Measurements from ENCODE around the gene HDLBP. TPM values are rescaled to one million over a fixed set of nuclear protein-coding genes. Genes with fewer than 3 reads are reported as not detected.
A peak's percentile ranks its signal among the peaks of the same experiment; 100 is the strongest.
"Not testable (repeated sequence)": the region's sequence is repeated elsewhere in the genome, so short reads cannot be mapped to it uniquely, and the experiment has no call there.

Gene HDLBP
- total RNA-seq, 1 donor from 2014 or later = 398 TPM

- intact Hi-C loops (cut with DNase I) = no loop called here
- DNase-seq (ENCODE audit: low spot score) (no peak), ATAC-seq (peak; percentile 49)
Measured at GRCh38 chr2:241339839-241340630, 24.6 kb upstream of the HDLBP start.

GRCh38 chr2:241334813-241335212 is 19.3 kb upstream of the HDLBP start:
- ATAC-seq (no peak), DNase-seq (ENCODE audit: low spot score) (no peak)
- intact Hi-C loops (cut with DNase I) = no loop called here

- intact Hi-C loops (cut with DNase I) = no loop called here
- no peak for ATAC-seq
- no peak for DNase-seq (ENCODE audit: low spot score)
Measured at GRCh38 chr2:241330616-241330981, 15.1 kb upstream of the HDLBP start.

GRCh38 chr2:241329669-241330615 is 14.5 kb upstream of the HDLBP start:
- intact Hi-C loops (cut with DNase I) = no loop called here
- ATAC-seq (no peak), DNase-seq (ENCODE audit: low spot score) (no peak)

GRCh38 chr2:241325257-241325656 is 9.8 kb upstream of the HDLBP start:
- ATAC-seq (no peak), DNase-seq (ENCODE audit: low spot score) (no peak)
- intact Hi-C loops (cut with DNase I) = no loop called here

- intact Hi-C loops (cut with DNase I) = no loop called here
Measured at GRCh38 chr2:241324775-241325174, 9.3 kb upstream of the HDLBP start.

GRCh38 chr2:241323778-241324177 is 8.3 kb upstream of the HDLBP start:
- intact Hi-C loops (cut with DNase I) = no loop called here
- ATAC-seq = no peak
- DNase-seq (ENCODE audit: low spot score) = no peak

More at GRCh38 chr2:241324775-241325174, 9.3 kb upstream of the HDLBP start:
- DNase-seq (ENCODE audit: low spot score) (no peak), ATAC-seq (no peak)

GRCh38 chr2:241321886-241322285 is 6.4 kb upstream of the HDLBP start:
- intact Hi-C loops (cut with DNase I) = no loop called here
- ATAC-seq = no peak
- no peak for DNase-seq (ENCODE audit: low spot score)

- no peak for ATAC-seq
- intact Hi-C loops (cut with DNase I) = no loop called here
- no peak for DNase-seq (ENCODE audit: low spot score)
Measured at GRCh38 chr2:241321033-241321432, 5.6 kb upstream of the HDLBP start.

- no peak for DNase-seq (ENCODE audit: low spot score)
- intact Hi-C loops (cut with DNase I) = no loop called here
- ATAC-seq = no peak
Measured at GRCh38 chr2:241320394-241320793, 4.9 kb upstream of the HDLBP start.

GRCh38 chr2:241318830-241319229 is 3.4 kb upstream of the HDLBP start:
- DNase-seq (ENCODE audit: low spot score); ATAC-seq; intact Hi-C loops (cut with DNase I): not testable (repeated sequence)

GRCh38 chr2:241317391-241317790 is 1.9 kb upstream of the HDLBP start:
- no peak for DNase-seq (ENCODE audit: low spot score)
- intact Hi-C loops (cut with DNase I) = no loop called here
- ATAC-seq = no peak

- intact Hi-C loops (cut with DNase I) = no loop called here
- ATAC-seq (no peak), DNase-seq (ENCODE audit: low spot score) (no peak)
Measured at GRCh38 chr2:241316825-241317224, 1.4 kb upstream of the HDLBP start.

- intact Hi-C loops (cut with DNase I) = no loop called here
- peak; percentile 53 for ATAC-seq
Measured at GRCh38 chr2:241315879-241316631, 583 bp upstream of the HDLBP start, which contains the start of gene SEPTIN2. Gene SEPTIN2, plus strand, starts transcription at chr2:241315925. Its CDS starts 8,308 bp downstream, at chr2:241324233.

GRCh38 chr2:241314226-241315092 is 1.0 kb downstream of the HDLBP start:
- DNase-seq (ENCODE audit: low spot score) (no peak), ATAC-seq (no peak)
- intact Hi-C loops (cut with DNase I) = no loop called here

More at GRCh38 chr2:241315879-241316631, 583 bp upstream of the HDLBP start, which contains the start of gene SEPTIN2:
- DNase-seq (ENCODE audit: low spot score) = no peak

- intact Hi-C loops (cut with DNase I) = no loop called here
- no peak for DNase-seq (ENCODE audit: low spot score)
- ATAC-seq = no peak
Measured at GRCh38 chr2:241313543-241314095, 1.9 kb downstream of the HDLBP start.

- DNase-seq (ENCODE audit: low spot score) (no peak), ATAC-seq (no peak)
- intact Hi-C loops (cut with DNase I) = no loop called here
Measured at GRCh38 chr2:241312082-241312481, 3.4 kb downstream of the HDLBP start.

Data from sciatic nerve (tissue), 2 donors.